Embryonic facial prominence (tissue), 1 donor: ENCODE results near the gene HTR1D.

ENCODE experiments used
- DNase-seq: peaks from one replicate; pipeline ENCODE4 v3.0.0-alpha.2; 2016; ENCODE audit errors: extremely low spot score

HTR1D gene

DNA sequence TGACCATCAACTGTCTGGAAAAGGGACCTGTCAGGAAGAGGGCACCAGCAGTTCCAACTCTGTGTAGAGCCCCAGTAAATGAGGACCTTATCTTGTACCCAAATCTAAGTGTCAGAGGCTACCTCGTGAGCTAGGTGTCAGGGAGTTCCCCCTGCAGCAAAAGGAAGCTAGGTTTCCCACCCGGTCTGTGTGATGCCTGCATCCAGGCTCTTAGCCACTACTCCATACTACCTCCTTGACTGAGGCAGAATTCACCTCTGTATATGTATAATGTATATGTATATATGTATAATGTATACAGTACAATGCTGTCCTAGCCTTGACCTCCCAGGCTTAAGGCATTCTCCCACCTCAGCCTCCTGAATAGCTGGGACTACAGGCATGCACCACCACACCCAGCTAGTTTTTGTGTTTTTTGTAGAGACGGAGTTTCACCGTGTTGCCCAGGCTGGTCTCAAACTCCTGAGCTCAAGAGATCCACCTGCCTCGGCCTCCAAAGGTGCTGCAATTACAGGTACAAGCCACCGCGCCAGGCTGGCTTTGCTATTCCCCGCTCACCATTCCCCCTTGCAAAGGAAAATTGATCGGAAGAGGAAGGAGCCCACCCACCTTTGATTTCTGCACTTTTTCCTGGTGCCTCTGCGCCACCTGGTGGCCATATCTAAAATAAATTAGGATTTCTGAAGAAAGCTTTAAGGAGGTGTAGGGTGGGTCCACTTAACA is 32.9 kb downstream of the HTR1D start:
- DNase-seq = peak; percentile 57

DNA sequence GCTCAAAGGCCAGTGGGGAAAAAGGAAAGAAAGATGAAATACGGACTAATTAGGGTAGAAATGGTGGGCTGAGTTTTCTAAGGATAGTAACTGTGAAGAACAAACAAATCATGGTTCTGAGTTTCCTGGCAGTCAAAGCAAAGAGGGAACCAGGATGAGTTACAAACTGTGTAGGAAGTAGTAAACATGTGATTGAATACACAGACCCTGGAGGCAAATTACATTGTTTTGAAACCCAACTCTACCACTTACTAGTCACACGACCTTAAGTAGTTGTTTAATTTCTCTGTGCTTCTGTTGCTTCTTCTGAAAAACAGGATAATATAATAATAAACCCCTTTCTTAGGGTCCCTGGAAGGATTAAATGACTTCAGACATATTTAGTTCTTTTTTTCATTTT is 37.4 kb downstream of the HTR1D start:
- no peak for DNase-seq

DNA sequence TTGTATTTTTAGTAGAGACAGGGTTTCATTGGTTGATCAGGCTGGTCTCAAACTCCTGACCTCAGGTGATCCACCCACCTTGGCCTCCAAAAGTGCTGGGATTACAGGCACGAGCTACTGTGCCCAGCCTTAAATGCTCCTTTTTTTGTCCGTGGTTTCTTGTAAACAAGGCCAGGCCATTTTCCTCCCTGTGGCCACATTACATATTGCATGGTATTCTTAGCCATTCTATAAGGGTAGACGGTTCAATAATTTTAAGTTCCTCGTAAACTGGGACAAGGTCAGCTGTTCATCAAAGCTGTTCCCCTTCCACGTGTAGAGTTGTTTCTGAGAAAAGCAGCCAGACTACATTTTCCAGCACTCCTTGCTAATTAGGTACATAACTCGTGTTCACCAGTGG is 38.4 kb downstream of the HTR1D start:
- no peak for DNase-seq

DNA sequence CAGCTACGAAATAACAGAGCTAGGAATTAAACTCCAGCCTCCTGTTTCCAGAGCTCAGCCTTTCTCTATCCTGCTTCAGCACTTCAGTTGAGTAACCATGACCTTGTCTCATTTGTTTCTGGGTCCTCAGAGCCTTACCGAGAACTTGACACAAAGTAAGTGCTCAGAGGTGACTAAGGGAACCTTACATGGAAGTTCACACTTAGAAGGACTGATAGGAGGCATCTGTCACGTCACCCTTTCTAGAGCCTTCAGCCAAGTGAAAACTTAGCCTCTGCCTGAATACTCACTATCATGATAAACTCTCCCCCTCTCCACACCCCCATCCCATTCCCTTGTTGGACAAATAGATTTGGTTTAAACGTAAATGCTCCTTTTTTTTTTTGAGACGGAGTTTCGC is 38.9 kb downstream of the HTR1D start:
- DNase-seq = no peak

DNA sequence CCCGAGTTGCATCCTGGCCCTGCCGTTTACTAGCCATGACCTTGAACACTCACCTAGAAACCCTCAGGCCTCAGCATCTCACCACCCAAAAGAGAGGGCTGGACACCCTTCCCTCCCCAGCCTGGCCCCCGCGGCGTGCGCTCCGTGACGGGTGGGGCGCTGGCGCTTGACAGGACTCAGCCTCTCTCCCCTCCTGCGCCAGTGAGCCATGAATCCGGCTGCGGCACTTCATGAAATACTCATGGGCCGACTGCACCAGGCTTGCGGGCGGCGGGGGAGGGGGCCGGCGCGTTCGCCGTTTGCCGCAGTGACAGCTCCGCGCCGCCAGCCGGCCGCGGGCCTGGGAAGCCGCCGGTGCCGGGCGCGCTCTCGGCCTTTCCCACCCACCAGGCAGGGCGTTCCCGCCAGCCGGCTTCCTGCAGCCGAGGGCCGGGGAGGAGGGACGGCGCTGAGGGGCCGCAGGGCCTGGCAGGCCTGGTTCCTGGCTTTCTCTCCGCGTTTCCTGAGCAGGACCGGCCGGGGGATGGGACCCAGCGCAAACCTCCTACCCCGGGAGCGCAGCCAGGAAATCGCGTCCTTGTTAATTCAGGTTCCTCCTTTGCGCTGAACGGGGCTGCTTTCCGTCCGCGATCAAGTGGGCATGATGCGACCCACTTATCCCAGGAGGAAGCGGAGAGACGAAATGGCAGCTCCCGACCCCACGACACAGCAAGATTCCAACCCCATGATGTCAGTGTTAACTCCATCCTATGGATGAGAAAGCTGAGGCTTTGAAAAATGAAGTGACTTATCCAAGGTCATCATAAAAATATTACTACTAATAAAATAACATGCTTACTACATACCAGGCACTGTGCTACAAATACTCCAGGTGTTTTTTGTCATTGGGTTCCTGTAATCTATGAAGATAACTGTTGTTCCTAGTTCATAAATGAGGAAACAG is 39.6 kb downstream of the HTR1D start:
- DNase-seq = no peak

DNA sequence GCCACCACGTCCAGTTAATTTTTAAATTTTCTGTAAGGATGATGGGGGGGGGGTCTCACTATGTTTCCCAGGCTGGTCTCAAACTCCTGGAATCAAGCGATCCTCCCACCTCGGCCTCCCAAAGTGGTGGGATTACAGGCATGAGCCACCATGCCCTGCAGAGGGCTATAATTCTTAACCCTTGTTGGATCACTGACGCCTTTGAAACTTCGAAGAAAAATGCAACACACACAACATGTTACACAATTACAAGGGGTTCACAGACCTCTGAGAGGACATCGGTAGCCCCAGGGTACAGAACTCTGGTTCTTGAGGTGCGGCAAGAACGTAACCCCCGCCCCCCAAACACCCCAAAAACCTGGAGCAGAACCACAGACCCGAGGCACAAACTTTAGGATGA is 40.3 kb downstream of the HTR1D start:
- DNase-seq = no peak

DNA sequence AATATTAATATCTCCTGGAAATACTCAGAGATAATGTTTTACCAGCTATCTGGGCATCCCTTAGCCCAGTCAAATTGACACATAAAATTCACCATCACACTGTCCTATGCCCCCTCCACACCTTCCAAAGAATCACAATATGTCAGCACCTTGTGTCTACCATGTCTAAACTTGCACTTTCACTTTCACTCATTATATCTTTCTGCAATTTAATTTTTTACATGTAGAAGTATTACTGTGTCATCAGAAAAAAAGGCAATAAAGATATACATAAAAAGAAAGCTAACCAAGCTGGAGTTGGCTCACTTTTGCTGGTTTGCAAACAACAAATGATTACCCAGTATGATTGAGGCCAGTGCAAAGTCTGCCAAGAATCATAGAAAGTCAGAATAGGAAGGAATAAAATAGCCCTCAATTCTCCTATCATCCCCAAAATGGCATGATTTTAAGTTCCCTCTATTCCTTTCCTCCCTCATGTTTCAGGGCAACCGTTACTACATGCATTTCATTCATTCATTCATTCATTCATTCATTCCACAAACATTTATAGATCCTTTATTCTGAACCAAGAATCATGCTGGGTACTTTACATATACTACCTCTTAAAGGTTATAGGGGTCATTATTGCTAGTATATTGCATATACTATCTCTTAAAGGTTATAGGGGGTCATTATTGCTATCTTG is 42.7 kb downstream of the HTR1D start:
- DNase-seq = no peak

DNA sequence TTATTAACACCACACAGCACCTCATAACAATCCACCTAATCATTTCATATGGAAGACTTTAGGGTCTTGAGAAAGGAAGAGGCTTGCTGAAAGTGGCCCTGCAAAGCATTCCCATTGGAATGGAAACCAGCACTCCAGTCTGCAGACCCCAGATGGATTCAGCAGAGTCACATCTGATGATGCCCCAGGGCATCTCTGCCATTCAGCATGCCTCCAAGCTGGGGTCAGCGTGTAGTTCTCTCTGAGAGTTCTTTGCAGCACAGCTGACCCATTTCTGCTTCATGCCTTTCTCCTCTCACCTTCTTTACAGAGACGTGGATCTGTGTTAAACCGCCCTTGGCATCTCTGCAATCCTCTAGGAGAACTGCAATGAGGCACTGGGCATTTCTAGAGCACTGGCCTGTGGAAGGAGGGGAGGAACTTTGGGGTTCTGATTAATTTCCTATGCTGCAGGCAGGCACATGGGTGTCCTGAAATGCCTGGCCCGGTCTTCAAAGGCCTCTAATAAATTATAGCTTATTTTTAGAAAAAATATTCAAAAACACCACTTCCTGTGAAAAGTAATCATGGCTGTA is 46.0 kb downstream of the HTR1D start:
- no peak for DNase-seq

DNA sequence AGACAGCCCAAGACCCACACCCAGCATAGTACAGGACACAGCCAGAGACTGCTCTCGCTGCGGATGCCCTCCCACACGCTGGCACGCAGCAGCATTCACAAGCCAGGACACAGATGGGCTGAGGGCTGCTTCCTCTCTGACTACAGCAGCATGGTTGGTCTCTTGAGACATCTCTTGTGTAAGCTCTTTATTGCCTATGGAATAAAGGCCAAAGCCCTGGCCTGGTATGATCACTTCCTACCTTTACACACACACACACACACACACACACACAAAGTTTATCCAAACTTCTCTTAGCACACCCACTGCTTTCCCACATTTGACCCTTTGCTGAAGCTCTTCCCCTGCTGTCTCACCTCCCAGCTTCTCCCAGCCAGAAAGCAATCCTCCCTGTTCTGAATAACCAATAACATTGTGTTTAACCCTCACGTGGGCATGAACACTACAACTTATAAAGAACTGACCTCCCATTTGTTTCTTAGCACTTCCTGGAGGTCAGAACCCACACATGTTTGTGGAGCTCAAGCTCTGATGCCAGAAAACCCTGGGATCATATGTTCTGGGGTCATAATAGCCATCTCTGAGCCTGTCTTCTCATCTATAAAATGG is 47.5 kb downstream of the HTR1D start:
- DNase-seq = no peak

DNA sequence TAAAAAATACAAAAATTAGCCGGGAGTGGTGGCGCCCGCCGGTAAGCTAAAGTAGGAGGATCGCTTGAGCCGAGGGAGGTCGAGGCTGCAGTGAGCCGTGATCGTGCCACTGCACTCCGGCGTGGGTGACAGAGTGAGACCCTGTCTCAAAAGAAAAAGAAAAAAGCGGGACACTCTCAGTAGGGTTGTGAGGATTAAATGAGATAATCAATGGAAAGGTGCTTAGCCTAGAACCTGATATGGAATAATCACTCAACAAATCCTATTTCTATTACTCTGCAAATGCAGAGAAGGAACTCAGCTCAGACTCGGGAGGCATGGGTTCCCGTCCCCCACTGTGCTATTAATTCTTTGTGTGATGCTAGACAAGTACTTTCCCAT is 48.1 kb downstream of the HTR1D start:
- no peak for DNase-seq

DNA sequence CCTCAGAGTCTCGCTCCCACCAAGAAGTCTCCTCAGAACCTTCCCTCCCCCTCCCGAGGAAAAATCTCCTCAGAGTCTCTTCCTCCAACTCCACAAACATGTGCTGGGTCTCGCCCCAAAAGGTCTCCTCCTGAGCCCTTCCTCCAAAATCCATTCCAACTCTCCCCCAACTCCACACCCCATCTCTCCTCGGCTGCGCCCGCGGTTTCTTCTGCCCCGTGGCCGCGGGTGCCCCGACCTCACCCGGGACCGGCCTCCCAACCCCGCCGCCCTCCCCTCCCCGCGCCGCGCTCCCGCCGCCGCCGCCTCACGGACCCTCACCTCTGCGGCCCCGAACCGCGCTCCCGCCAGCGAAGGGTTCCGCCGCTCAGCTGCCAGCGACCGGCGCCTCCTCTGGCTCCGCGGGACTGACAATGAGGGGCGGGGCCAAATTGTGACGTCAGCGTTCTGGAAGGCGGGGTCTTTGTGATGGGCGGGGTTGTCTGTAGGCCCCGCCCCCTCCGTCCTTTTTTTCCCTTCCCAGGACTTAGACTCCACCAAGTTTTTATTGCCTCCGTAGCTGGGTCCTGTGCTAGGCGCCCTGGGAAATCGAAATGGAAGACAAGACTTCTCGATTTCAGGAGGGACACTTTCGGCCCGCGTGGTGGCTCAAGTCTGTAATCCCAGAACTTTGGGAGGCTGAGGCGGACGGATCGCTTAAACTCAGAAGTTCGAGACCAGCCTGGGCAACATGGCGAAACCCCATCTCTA is 48.7 kb downstream of the HTR1D start, which contains the start of gene LUZP1:
LUZP1 (minus strand) TSS at position 412 of the 750 bp plus-strand sequence.
- peak; percentile 78 for DNase-seq

DNA sequence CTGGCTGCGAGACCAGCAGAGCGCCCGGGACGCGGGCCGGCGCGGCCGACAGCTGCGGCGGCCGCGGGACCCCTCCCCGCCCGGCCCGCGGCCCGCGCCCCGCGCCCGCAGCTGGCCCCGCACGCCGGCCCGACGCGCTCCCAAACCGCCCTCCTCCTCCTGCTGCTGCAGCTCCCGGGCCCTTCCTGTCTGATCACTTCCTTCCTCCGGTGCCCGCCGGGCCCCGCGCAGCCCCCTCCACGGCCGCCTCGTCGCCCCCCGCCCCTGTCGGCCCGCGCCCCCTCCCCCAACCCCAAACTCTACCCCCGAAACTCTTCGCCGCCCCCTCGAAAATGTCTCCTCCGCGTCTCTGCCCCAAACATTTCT is 49.2 kb downstream of the HTR1D start:
- DNase-seq = no peak

DNA sequence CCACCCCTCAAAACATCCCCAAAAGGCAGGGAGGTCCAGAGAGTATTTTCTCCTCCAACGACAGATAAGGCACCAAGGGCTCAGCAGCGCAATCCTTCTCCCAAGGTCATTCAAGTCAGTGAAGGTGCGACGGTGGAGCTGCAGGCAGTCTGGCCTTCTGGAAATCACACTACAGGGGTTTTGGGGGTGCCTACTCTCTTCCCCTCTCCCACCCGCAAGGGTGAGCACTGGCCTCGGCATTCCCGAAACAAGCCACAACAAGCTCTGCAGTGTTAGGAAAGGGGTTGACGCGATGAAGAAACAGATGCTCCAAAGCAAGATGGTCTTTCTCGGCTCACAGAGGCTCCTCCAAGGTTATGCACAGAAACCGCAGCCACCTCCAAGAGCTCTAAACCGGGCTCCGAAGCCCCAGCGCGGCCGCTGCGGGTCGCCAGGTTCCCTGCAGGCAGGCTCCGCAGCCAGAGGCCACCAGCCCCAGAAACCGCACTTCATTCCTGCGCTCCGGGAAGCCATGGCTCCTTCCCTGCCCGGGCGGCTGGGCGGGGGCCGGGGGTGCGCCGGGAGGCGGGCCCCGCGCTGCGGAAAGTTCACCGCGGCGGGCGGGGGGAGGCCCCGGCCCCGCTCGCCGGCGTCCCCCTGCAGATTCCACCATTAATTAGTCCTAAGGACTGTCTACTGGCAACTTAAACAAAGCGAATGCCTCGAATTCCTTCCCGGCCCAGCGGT is 49.8 kb downstream of the HTR1D start:
- DNase-seq = no peak

DNA sequence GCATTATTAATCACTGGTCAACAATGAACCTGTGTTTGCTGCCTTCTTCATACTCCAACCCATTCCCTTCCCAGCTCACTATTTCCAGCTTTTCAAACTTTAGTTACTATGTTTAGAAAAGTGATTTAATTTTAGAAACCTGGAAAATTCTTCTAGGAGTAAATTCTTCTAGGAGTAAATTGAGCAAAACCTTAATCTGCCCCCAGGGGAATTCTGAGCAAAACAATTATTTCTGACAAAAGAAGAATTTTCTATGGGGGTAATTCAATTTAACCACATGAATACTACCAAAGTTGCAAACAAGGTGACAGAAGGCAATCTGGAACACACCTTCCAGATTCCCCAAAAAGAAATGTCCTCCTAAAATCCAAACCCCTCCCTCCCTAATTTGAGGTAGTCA is 50.4 kb downstream of the HTR1D start:
- no peak for DNase-seq

DNA sequence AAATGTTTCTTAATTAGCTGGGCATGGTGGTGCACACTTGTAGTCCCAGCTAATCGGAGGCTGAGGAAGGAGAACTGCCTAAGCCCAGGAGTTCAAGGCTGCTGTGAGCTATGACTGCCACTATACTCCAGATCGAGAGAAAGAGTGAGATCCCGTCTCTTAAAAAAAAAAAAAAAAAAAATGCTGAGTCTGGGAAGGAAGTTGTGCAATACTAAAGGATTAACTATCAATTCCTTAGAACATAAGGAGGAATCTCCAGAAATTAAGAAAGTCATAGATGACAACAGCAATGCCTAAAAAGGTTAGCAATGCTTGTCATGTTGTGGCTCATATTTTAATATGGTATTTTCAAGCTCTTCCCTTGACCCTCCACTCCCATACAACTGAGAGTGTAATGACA is 53.9 kb downstream of the HTR1D start:
- no peak for DNase-seq

DNA sequence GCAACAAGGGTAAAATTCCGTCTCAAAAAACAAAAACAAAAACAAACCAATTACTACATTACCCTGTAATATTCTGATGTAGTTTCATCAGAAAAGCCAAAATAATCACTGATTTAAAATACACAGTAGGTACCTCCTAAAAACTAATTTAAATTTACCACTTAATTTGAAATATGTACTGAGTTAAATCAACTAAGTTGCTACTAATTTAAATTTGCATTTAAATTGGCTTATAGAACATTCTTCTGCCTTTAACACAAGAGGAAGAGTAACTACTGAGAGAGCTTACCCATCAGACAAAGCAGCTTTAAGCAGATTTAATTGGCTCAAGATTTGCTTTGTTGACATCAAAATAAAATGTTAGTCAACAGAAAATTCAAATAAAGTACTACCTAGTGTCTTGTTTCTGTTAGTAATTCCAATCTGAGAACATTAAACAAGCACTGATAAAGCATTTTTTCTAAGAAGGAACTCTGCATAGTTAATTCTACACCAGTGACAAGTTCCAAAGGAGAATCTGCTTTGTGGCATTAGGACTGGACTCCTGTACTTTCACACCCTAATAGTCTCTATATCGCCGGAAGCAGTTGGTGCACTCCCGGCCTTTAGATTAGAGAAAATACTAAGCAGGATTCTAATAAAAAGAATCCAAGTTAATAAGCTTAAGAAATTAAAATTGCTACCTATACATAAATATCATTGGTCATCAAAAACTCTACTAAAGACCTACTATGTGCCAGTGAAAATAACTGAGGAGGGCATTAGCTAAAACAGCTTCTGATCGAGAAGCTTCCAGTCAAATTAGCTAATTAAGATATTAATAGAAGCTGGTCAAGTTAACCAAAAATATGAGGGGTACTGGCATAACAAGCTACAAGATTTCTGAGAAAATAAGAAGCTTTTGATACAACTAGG is 57.1 kb downstream of the HTR1D start:
- no peak for DNase-seq

DNA sequence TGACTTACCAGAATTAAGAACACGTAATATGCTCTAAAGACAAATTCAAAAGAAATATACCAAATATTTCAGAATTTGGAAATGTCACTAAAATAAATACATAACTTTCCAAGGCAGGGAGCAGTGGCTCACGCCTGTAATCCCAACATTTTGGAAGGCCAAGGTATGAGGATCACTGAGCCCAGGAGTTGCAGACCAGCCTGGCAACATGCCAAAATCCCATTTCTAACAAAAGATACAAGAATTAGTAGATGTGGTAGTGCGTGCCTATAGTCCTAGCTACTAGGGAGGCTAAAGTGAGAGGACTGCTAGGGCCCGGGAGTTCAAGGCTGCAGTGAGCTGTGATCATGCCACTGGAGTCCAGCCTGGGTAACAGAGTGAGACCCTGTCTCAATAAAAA is 60.4 kb downstream of the HTR1D start:
- no peak for DNase-seq

DNA sequence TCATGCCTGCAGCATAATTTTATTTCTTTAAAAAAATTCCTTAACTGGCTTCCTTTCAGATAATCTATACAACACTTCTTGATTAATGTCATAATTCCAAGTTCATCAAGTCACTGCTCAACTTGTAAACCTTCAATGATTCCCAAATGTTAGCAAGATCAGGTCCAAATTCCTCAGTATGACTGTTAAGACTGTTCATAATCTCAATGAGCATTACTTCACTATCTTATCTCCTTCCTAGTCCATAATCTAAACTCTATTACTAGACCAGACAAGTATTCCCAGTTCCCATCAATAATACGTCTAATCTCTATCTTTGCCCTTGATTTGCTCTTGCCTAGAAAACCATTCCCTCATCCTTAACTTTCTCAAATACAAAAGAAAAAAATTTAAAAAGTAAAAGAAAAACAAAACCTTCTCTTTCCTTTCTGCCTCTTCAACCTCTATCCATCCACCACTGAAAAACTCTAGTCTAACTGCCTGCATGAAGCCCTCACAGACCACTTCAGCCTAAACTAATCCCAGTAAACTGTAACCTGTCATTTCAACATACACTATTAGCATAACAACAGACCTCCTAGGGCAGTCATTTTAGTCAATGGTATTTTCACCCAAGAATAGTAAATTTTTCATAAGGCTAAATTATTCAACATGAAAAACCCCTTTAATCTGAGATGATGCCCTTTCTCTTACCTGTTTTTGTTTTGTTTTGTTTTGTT is 64.2 kb downstream of the HTR1D start:
- no peak for DNase-seq

DNA sequence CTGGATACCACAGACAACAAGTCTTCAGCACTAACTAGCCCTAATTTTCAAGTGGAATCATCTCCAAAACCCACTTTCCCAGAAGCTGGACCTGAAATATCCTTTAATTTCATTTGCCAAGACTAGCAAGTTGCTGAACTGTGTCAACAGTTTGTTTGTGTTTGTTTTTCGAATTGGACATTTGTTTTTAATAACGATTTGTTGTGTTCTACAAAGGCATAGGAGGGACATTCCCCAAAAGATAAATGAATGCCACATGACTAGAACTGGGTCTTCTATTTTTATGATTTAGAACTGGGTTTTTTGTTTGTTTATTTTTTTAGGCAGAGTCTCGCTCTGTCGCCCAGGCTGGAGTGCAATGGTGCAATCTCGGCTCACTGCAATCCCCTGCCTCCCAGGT is 66.6 kb downstream of the HTR1D start:
- DNase-seq = no peak
